ENCODE measurements around the gene DNM3. TPM values are rescaled to one million over a fixed set of nuclear protein-coding genes. Genes with fewer than 3 reads are reported as not detected.
A peak's percentile ranks its signal among the peaks of the same experiment; 100 is the strongest.

DNM3 gene
- total and polyA plus RNA-seq, 2 experiments from 2014 or later = 0.11 to 1.4 TPM

- no peak overlapping the region for H2AFZ ChIP-seq
- in situ Hi-C loops (cut with MboI) = no loop called here
Observed at GRCh38 chr1:172382406-172382805, 541.1 kb downstream of the DNM3 start.

GRCh38 chr1:172382990-172383389, 541.7 kb downstream of the DNM3 start:
- Histone ChIP-seq H3K36me3 (ENCODE audit: low read depth) (no peaks in the 10 kb centered on the region), H3K79me2 (ENCODE audit: insufficient read depth) (no peaks in the 10 kb centered on the region), H3F3A (ENCODE audit: insufficient read depth) (no peaks in the 10 kb centered on the region), H3K9me3 (ENCODE audit: low read depth) (no peaks in the 10 kb centered on the region), H3K9ac (peak overlapping the region; percentile 42), H3K4me2 (ENCODE audit: unreplicated experiment) (peak overlapping the region; percentile 66), H3K4me3 (peak overlapping the region; percentile 44), H3K4me1 (ENCODE audit: insufficient read depth) (peaks cover 23% of the 10 kb centered on the region), H4K20me1 (ENCODE audit: insufficient read depth) (no peaks in the 10 kb centered on the region), H3K27ac (peak overlapping the region; percentile 2; the same call in 1 of the 2 replicates), H3K9me2 (ENCODE audit: insufficient read depth) (no peaks in the 10 kb centered on the region), H2AFZ (peak overlapping the region; percentile 79), H3K27me3 (replicated peaks; ENCODE audit: insufficient read depth) (no peaks in the 10 kb centered on the region)
- in situ Hi-C loops (cut with MboI) = no loop called here
- no peak for DNase-seq
- WGBS, 2 experiments (ENCODE audit: low coverage in 1 of 2, low lambda C conversion rate in 2 of 2, missing lambda C conversion rate in 2 of 2) = 57 to 64% methylated on average over 4 of the region's 4 CpGs
- no peak for TF ChIP-seq EZH2 (IDR thresholded peaks at IDR 0.05; ENCODE audit: insufficient read depth, poor library complexity, severe bottlenecking)

More at GRCh38 chr1:172382406-172382805, 541.1 kb downstream of the DNM3 start:
- 50 to 57% methylated on average over 1 of the region's 1 CpG for WGBS, 2 experiments (ENCODE audit: low coverage in 1 of 2, low lambda C conversion rate in 2 of 2, missing lambda C conversion rate in 2 of 2)
- H3K9me3 ChIP-seq (ENCODE audit: low read depth) = no peaks in the 10 kb centered on the region
- peaks cover 23% of the 10 kb centered on the region for H3K4me1 ChIP-seq (ENCODE audit: insufficient read depth)
- no peak for DNase-seq
- no peaks in the 10 kb centered on the region for H3K79me2 ChIP-seq (ENCODE audit: insufficient read depth)
- no peak overlapping the region for H3K9ac ChIP-seq
- H3K27me3 ChIP-seq (replicated peaks; ENCODE audit: insufficient read depth) = no peaks in the 10 kb centered on the region
- H3K27ac ChIP-seq = no peak overlapping the region
- H4K20me1 ChIP-seq (ENCODE audit: insufficient read depth) = no peaks in the 10 kb centered on the region
- no peak overlapping the region for H3K4me3 ChIP-seq
- no peaks in the 10 kb centered on the region for H3F3A ChIP-seq (ENCODE audit: insufficient read depth)
- TF ChIP-seq EZH2phosphoT487 (IDR thresholded peaks at IDR 0.05; ENCODE audit: insufficient read depth, low read depth) (no peak), EZH2 (IDR thresholded peaks at IDR 0.05; ENCODE audit: insufficient read depth, poor library complexity, severe bottlenecking) (no peak)
- no peaks in the 10 kb centered on the region for H3K9me2 ChIP-seq (ENCODE audit: insufficient read depth)
- H3K4me2 ChIP-seq (ENCODE audit: unreplicated experiment) = no peak overlapping the region
- H3K36me3 ChIP-seq (ENCODE audit: low read depth) = no peaks in the 10 kb centered on the region

- peak; percentile 75 for DNase-seq
- H2AFZ ChIP-seq = peak overlapping the region; percentile 79
- H3K4me2 ChIP-seq (ENCODE audit: unreplicated experiment) = peak overlapping the region; percentile 66
- H3K27me3 ChIP-seq (replicated peaks; ENCODE audit: insufficient read depth) = no peaks in the 10 kb centered on the region
- H3K4me1 ChIP-seq (ENCODE audit: insufficient read depth) = peaks cover 23% of the 10 kb centered on the region
- no peaks in the 10 kb centered on the region for H3K9me2 ChIP-seq (ENCODE audit: insufficient read depth)
- no peaks in the 10 kb centered on the region for H3K9me3 ChIP-seq (ENCODE audit: low read depth)
- H4K20me1 ChIP-seq (ENCODE audit: insufficient read depth) = no peaks in the 10 kb centered on the region
- WGBS, 2 experiments (ENCODE audit: low coverage in 1 of 2, low lambda C conversion rate in 2 of 2, missing lambda C conversion rate in 2 of 2) = 11 to 13% methylated on average over 3 of the region's 3 CpGs
- no peaks in the 10 kb centered on the region for H3K79me2 ChIP-seq (ENCODE audit: insufficient read depth)
- in situ Hi-C loops (cut with MboI) = no loop called here
- TF ChIP-seq EZH2phosphoT487 (IDR thresholded peaks at IDR 0.05; ENCODE audit: insufficient read depth, low read depth) = no peak
- TF ChIP-seq EZH2 (IDR thresholded peaks at IDR 0.05; ENCODE audit: insufficient read depth, poor library complexity, severe bottlenecking) = no peak
- H3K36me3 ChIP-seq (ENCODE audit: low read depth) = no peaks in the 10 kb centered on the region
- peak overlapping the region; percentile 42 for H3K9ac ChIP-seq
- peak overlapping the region; percentile 2; the same call in 1 of the 2 replicates for H3K27ac ChIP-seq
- peak overlapping the region; percentile 44 for H3K4me3 ChIP-seq
- no peaks in the 10 kb centered on the region for H3F3A ChIP-seq (ENCODE audit: insufficient read depth)
Observed at GRCh38 chr1:172383536-172383935, 542.2 kb downstream of the DNM3 start.

GRCh38 chr1:172384656-172385055, 543.4 kb downstream of the DNM3 start:
- H4K20me1 ChIP-seq (ENCODE audit: insufficient read depth) = no peaks in the 10 kb centered on the region
- H3K9ac ChIP-seq = no peak overlapping the region
- peaks cover 23% of the 10 kb centered on the region for H3K4me1 ChIP-seq (ENCODE audit: insufficient read depth)
- H3K27ac ChIP-seq = no peak overlapping the region
- H3K4me2 ChIP-seq (ENCODE audit: unreplicated experiment) = no peak overlapping the region
- H3K36me3 ChIP-seq (ENCODE audit: low read depth) = no peaks in the 10 kb centered on the region
- in situ Hi-C loops (cut with MboI) = no loop called here
- H3F3A ChIP-seq (ENCODE audit: insufficient read depth) = no peaks in the 10 kb centered on the region
- H3K9me2 ChIP-seq (ENCODE audit: insufficient read depth) = no peaks in the 10 kb centered on the region
- no peak overlapping the region for H2AFZ ChIP-seq
- H3K4me3 ChIP-seq = no peak overlapping the region
- WGBS, 2 experiments (ENCODE audit: low coverage in 1 of 2, low lambda C conversion rate in 2 of 2, missing lambda C conversion rate in 2 of 2) = 94 to 100% methylated on average over 1 of the region's 1 CpG
- H3K9me3 ChIP-seq (ENCODE audit: low read depth) = no peaks in the 10 kb centered on the region
- H3K79me2 ChIP-seq (ENCODE audit: insufficient read depth) = no peaks in the 10 kb centered on the region
- TF ChIP-seq EZH2 (IDR thresholded peaks at IDR 0.05; ENCODE audit: insufficient read depth, poor library complexity, severe bottlenecking) (no peak), EZH2phosphoT487 (IDR thresholded peaks at IDR 0.05; ENCODE audit: insufficient read depth, low read depth) (no peak)
- H3K27me3 ChIP-seq (replicated peaks; ENCODE audit: insufficient read depth) = no peaks in the 10 kb centered on the region
- no peak for DNase-seq

GRCh38 chr1:172386046-172386445, 544.7 kb downstream of the DNM3 start:
- Histone ChIP-seq H3K4me1 (ENCODE audit: insufficient read depth) (peaks cover 27% of the 10 kb centered on the region), H3K9me3 (ENCODE audit: low read depth) (no peaks in the 10 kb centered on the region), H3K27ac (no peak overlapping the region), H3K79me2 (ENCODE audit: insufficient read depth) (no peaks in the 10 kb centered on the region), H2AFZ (no peak overlapping the region), H4K20me1 (ENCODE audit: insufficient read depth) (no peaks in the 10 kb centered on the region), H3K9me2 (ENCODE audit: insufficient read depth) (no peaks in the 10 kb centered on the region), H3F3A (ENCODE audit: insufficient read depth) (no peaks in the 10 kb centered on the region), H3K4me3 (no peak overlapping the region), H3K9ac (no peak overlapping the region), H3K4me2 (ENCODE audit: unreplicated experiment) (no peak overlapping the region), H3K27me3 (replicated peaks; ENCODE audit: insufficient read depth) (no peaks in the 10 kb centered on the region), H3K36me3 (ENCODE audit: low read depth) (no peaks in the 10 kb centered on the region)
- no peak for TF ChIP-seq EZH2phosphoT487 (IDR thresholded peaks at IDR 0.05; ENCODE audit: insufficient read depth, low read depth)
- TF ChIP-seq EZH2 (IDR thresholded peaks at IDR 0.05; ENCODE audit: insufficient read depth, poor library complexity, severe bottlenecking) = no peak
- no peak for DNase-seq
- 93 to 100% methylated on average over 2 of the region's 2 CpGs for WGBS, 2 experiments (ENCODE audit: low coverage in 1 of 2, low lambda C conversion rate in 2 of 2, missing lambda C conversion rate in 2 of 2)
- in situ Hi-C loops (cut with MboI) = no loop called here

Data from GM23248 (cell line).